ENCODE results near the gene CEP128.

GRCh38 chr14:80464531-80465149 is 476.9 kb downstream of the CEP128 start:
- TF ChIP-seq EZH2phosphoT487 (IDR thresholded peaks at IDR 0.05; ENCODE audit: insufficient read depth, low read depth) (no peak), EZH2 (IDR thresholded peaks at IDR 0.05; ENCODE audit: insufficient read depth, poor library complexity, severe bottlenecking) (no peak)
